SKM-1 (cell line): ENCODE data around the gene NRXN3.

ENCODE experiments used
- DNase-seq: peaks from one replicate; lab custom pipeline; 2025; ENCODE audit not compliant: unreplicated experiment; lab: John Stamatoyannopoulos, UW

Gene NRXN3

GRCh38 chr14:78240567-78240966 is 70.4 kb downstream of the NRXN3 start:
- no peak for DNase-seq

GRCh38 chr14:78242086-78242485 is 71.9 kb downstream of the NRXN3 start:
- no peak for DNase-seq

- no peak for DNase-seq
Observed at GRCh38 chr14:78243187-78243586, 73.0 kb downstream of the NRXN3 start.

GRCh38 chr14:78245238-78245637 is 75.1 kb downstream of the NRXN3 start:
- no peak for DNase-seq

GRCh38 chr14:78248501-78249090 is 78.4 kb downstream of the NRXN3 start:
- no peak for DNase-seq

- DNase-seq, result no peak
Observed at GRCh38 chr14:78251308-78251707, 81.1 kb downstream of the NRXN3 start.

- DNase-seq, result no peak
Observed at GRCh38 chr14:78253986-78254385, 83.8 kb downstream of the NRXN3 start.

GRCh38 chr14:78254911-78255461 is 84.8 kb downstream of the NRXN3 start:
- DNase-seq, result no peak

- no peak for DNase-seq
Observed at GRCh38 chr14:78259831-78260230, 89.7 kb downstream of the NRXN3 start.

GRCh38 chr14:78278464-78279250 is 108.5 kb downstream of the NRXN3 start:
- no peak for DNase-seq

- no peak for DNase-seq
Observed at GRCh38 chr14:78282437-78282836, 112.3 kb downstream of the NRXN3 start.

GRCh38 chr14:78286210-78286609 is 116.0 kb downstream of the NRXN3 start:
- no peak for DNase-seq

GRCh38 chr14:78292003-78292402 is 121.8 kb downstream of the NRXN3 start:
- no peak for DNase-seq

- no peak for DNase-seq
Observed at GRCh38 chr14:78297858-78298257, 127.7 kb downstream of the NRXN3 start.

GRCh38 chr14:78298298-78298697 is 128.1 kb downstream of the NRXN3 start:
- DNase-seq, result no peak

- no peak for DNase-seq
Observed at GRCh38 chr14:78302841-78303240, 132.7 kb downstream of the NRXN3 start.

GRCh38 chr14:78307671-78308070 is 137.5 kb downstream of the NRXN3 start:
- no peak for DNase-seq

- DNase-seq, result no peak
Observed at GRCh38 chr14:78308079-78308478, 137.9 kb downstream of the NRXN3 start.

- no peak for DNase-seq
Observed at GRCh38 chr14:78310272-78310671, 140.1 kb downstream of the NRXN3 start.

GRCh38 chr14:78313499-78313898 is 143.3 kb downstream of the NRXN3 start:
- DNase-seq, result no peak

GRCh38 chr14:78314484-78314883 is 144.3 kb downstream of the NRXN3 start:
- DNase-seq, result no peak

- DNase-seq, result no peak
Observed at GRCh38 chr14:78316052-78316451, 145.9 kb downstream of the NRXN3 start.
